Nucleus accumbens (tissue), 56 donors: Measurements from ENCODE around the gene POTEH.
"Not testable (repeated sequence)": the region's sequence is repeated elsewhere in the genome, so short reads cannot be mapped to it uniquely, and the experiment has no call there.

Experiments used
- DNase-seq, 56 donors: peaks; one replicate each; lab custom pipeline; 2025; lab: John Stamatoyannopoulos, UW

POTEH gene

DNA sequence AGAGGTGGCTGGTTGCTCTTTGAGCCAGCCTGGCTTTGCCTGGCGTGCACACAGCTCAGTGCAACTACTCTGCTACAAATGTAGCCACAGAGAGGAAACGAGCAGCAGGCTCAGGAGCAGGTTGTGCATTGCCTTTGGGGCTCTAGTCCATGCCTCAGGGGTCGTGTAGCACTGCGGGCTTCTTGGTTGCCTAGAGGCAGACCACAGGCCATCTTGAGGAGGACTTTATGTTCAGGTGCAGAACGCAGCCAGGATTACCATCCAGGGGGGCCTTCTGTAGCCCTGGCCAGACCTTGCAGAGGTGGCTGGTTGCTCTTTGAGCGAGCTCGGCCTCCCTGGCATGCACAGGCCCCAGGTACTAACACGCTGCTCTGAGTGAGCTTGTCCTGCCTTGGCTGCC is 41.2 kb downstream of the POTEH start:
- not testable (repeated sequence) for DNase-seq

DNA sequence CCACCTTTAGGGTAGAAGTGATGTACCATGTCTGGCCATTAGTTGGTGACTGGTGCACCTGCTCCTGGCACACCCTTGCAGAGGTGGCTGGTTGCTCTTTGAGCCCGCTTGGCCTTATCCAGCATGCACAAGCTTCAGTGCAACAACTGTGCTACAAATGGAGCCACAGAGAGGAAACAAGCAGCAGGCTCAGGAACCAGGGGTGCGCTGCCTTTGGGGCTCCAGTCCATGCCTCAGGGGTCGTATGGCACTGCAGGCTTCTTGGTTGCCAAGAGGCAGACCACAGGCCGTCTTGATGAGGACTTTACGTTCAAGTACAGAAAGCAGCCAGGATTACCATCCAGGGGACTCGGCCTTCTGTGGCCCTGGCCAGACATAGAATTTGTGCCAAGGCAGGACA is 44.6 kb downstream of the POTEH start:
- not testable (repeated sequence) for DNase-seq

DNA sequence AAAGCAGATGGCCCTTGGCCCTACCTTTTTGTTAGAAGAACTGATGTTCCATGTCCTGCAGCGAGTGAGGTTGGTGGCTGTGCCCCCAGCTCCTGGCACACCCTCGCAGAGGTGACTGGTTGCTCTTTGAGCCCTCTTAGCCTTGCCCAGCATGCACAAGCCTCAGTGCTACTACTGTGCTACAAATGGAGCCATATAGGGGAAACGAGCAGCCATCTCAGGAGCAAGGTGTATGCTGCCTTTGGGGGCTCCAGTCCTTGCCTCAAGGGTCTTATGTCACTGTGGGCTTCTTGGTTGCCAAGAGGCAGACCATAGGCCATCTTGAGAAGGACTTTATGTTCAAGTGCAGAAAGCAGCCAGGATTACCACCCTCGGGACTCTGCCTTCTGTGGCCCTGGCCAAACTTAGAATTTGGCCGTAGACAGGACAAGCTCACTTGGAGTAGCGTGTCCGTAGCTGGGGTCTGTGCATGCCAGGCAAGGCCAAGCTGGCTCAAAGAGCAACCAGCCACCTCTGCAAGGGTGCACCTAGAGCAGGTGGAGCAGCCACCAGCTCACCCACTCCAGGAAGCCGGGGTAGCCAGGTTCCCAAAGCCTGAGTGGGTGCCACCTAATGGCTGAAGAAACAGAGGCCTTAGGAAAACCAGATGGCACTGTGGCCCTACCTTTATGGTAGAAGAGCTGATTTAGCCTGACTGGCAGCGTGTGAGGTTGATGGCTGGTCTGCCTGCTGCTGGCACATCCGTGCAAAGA is 48.5 kb downstream of the POTEH start:
- DNase-seq: not testable (repeated sequence)

DNA sequence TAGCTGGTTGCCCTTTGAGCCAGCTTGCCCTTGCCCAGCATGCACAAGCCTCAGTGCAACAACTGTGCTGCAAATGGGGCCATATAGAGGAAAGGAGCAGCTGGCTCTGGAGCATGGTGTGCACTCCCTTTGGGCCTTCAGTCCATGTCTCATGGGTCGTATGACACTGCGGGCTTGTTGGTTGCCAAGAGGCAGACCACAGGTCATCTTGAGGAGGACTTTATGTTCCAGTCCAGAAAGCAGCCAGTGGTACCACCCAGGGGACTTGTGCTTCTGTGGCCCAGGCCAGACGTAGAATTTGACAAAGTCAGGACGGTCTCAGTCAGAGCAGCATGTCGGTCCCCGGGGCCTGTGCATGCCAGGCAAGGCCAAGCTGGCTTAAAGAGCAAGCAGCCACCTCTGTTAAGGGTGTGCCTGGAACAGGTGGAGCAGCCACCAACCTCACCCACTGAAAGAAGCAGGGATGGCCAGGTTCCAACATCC is 49.1 kb downstream of the POTEH start:
- DNase-seq: not testable (repeated sequence)

DNA sequence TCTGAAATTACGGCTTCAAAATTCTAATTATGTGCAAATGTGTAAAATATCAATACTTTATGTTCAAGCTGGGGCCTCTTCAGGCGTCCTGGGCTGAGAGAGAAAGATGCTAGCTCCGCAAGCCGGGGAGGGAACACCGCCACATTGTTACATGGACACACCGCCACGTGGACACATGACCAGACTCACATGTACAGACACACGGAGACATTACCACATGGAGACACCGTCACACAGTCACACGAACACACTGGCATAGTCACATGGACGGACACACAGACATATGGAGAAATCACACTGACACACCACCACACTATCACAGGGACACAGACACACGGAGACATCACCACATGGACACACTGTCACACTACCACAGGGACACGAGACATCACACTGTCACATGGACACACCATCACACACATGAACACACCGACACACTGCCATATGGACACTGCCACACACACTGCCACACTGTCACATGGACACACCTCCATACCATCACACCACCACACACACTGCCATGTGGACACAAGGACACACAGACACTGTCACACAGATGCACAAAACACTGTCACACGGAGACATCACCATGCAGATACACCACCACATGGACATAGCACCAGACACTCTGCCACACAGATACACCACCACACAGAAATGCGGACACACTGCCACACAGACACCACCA is 58.0 kb downstream of the POTEH start:
- DNase-seq: not testable (repeated sequence)

DNA sequence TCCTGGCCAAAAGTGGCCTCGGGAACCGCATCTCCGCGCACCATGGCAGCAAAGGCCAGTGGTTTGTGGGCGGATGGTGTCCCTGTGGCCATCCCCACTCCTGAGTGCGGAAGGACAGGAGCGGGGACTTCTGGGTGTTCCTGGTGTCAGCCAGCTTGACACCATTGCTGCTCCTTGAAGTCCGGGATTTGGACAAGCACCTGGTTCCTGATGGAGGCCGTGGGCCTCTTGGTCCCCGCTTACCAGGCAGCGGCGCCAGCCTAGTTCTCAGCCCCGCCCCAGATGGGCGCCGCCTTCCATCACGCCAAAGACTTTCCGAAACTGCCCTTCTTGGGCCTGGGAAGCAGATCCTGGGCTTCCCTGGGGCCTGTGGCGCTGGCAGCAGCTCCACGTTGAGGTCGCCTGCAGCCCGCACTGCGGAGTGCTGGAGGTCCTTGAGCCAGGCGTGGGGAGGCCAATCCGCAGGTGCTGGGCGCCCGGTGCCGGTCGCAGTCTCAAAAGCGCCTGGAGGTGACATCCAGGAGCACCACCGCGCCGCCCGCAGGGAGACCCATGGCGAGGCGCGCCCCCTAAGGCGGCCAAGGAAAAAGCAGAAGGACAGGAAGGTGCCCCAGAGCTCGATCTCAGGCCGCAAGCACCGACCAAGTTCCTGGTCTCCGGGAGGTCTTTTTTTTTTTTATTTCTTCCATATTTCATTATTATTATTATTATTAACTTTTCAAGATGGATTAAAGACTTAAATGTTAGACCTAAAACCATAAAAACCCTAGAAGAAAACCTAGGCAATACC is 59.5 kb downstream of the POTEH start:
- not testable (repeated sequence) for DNase-seq

DNA sequence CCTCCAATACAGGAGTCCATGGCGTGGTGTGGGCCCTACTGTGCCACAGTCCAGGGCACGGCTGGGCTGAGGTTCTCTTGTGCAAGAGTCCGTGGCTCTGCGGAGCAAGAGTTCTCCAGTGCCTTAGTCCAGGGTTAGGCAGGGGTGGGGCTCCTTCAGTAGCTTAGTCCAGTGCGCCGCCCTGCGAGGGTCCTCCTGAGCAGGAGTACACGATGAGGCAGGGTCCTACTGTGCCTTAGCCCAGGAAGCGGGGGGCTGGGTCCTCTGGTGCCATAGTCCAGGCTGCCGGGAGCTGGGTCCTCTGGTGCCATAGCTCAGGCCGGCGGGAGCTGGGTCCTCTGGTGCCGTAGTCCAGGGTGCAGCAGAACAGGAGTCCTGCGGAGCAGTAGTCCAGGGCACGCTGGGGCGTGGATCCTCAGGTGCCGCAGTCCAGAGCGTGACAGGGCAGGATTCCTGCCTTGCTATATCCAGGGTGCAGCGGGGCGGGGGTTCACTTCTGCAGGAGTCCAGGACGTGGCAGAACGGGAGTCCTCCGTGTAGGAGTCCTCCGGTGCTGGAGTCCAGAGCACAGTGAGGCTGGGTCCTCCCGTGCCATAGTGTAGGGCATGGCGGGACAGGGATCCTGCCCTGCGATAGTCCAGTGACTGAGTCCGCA is 69.7 kb downstream of the POTEH start:
- DNase-seq: not testable (repeated sequence)

DNA sequence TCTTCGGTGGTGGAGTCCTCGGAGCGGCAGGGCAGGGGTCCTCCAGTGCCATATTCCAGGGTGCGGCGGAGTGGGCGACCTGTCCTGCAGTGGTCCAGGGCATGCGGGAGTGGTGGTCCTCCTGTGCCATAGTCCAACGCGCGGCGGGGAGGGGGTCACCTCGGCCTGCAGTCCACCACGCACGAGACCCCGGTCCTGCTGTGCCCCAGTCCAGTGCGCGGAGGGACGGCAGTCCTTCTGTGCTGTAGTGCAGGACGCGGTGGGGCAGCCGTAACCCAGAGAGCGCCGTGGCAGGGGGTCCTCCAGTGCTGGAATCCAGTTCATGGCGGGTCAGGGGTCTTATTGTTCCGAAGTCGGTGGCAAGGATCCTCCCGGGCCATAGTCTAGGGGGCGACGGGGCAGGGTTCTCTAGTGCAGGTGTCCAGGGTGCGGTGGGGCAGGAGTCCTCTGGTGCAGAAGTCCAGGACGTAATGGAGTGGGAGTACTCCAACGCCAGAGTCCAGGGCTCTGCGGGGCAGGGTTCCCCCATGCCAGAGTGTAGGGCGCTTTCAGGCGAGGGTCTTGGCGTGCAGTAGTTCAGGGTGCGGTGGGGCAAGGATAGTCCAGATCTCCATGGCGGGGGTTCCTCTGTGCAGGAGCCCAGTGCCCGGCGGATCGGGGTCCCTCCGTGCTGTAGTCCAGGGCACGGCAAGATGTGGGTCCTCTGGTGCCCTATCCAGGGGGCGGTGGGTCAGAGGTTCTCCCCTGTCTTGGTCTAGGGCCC is 70.7 kb downstream of the POTEH start:
- not testable (repeated sequence) for DNase-seq

DNA sequence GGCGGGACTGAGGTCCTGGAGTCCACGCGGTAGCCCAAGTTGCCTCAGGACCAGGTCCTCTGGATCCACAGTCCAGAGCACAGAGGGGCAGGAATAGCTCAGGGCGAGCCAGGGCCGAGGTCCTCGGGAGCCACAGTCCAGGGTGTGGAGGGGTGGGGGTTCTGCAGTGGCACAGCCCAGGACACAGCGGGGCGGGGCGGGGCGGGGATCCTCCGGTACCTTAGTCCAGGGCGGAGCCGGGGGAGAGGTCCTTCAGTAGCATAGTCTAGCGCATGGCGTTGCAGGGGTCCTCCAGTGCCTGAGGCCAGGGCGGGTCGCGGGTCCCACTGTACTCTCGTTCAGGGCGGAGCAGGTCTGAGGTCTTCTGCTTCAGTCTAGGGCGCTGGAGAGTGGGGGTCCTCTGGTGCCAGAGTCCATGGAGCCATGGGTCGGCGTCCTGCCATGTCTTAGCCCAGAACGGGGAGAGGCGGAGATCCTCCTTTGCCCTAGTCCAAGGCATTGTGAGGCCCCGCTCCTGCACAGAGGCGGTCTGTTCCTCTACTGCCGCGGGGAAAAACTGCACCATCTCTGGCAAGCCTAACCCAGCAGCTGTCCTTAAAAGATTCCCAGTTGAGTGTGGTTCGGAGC is 71.4 kb downstream of the POTEH start:
- DNase-seq: not testable (repeated sequence)

DNA sequence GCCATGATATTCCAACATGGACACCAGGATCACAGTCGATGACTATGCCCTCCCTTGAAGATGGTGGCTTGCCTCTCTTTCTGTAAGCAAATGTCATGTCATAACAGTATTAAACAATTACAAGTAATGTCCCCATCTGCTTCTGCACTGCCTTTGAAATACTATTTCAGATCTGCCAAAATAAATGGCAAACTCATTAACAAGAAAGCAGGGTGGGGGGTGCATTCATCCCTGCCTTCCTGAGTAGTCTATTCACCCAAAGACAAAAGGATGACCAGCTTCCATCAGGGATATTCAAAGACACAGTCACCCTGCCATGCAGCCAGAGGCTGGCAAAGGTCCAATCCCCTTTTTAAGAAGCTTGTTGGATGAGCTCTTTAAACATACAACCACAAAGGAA is 73.7 kb downstream of the POTEH start:
- DNase-seq: not testable (repeated sequence)
